GM04504 (cell line): Measurements from ENCODE around the gene TMEM143.
"Not testable (repeated sequence)": the region's sequence is repeated elsewhere in the genome, so short reads cannot be mapped to it uniquely, and the experiment has no call there.

Source experiments
- DNase-seq: peaks from one replicate; pipeline ENCODE4 v3.0.0-alpha.2; 2012; ENCODE audit warnings: low read depth

TMEM143 gene

GRCh38 chr19:48363810-48364597, at the start of gene TMEM143, which contains the start of gene SYNGR4:
Gene TMEM143, minus strand, starts transcription at chr19:48363940. Its CDS starts 20 bp downstream, at chr19:48363920.
Gene SYNGR4, plus strand, starts transcription at chr19:48364367. Its CDS starts 1,476 bp downstream, at chr19:48365843.
- DNase-seq: peak; percentile 99

GRCh38 chr19:48405850-48406249, 42.1 kb upstream of the TMEM143 start:
- no peak for DNase-seq

- no peak for DNase-seq
Observed at GRCh38 chr19:48405010-48405659, 41.4 kb upstream of the TMEM143 start.

GRCh38 chr19:48403606-48404005, 39.9 kb upstream of the TMEM143 start:
- DNase-seq: no peak

DNA sequence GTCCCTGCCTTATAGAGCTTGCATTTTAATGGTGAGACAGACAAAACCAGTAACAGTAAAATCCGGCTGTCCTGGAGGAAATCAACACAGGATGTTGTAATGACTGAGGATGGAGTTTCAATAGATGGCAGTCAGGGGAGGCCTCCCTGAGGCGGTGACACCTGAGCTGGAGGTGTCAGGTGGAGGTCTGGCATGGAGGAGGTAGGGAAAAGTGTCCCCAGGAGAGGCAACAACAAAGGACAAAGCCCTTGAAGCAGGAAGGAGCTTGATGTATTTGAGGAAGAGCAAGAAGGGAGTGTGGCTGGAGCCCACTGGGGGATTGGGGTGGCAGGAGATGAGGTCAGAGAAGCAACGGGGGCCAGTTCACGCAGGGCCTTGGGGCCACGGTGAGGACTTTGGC, 37.5 kb upstream of the TMEM143 start:
- no peak for DNase-seq

DNA sequence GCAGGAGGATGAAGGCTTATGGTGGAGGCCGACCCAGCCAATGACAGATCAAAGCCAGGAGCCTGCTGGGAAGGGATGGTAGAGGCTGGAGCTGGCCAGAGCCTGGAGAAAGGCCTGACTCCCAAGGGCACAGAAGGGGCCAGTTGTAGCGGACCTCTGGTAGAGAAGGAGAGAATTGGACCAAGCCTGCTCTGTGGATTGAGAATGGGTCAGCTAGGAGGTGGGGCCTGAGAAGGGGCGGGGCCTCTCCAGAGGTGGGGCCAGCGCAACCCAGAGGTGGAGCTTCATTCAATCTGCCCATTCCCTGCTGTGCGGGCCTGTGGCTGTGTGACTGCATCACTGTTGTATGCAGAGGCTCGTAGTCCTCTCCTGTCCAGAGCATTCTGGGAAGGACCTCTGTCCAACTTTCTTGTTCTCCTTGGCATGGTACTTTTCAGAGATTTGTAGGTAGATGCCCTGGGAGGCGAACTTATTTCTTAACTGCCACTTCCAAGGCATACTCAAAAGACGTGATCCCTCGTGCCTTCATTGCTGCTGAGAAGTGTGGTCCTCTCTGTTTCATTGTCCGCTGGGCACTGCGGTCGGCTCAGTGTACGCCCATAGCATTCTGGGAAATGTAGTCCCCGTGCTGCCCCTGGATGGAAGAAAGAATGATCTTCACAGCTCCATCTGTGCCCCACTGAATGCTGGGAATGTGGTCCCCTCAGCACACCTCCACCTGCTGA, 36.4 kb upstream of the TMEM143 start:
- no peak for DNase-seq

DNA sequence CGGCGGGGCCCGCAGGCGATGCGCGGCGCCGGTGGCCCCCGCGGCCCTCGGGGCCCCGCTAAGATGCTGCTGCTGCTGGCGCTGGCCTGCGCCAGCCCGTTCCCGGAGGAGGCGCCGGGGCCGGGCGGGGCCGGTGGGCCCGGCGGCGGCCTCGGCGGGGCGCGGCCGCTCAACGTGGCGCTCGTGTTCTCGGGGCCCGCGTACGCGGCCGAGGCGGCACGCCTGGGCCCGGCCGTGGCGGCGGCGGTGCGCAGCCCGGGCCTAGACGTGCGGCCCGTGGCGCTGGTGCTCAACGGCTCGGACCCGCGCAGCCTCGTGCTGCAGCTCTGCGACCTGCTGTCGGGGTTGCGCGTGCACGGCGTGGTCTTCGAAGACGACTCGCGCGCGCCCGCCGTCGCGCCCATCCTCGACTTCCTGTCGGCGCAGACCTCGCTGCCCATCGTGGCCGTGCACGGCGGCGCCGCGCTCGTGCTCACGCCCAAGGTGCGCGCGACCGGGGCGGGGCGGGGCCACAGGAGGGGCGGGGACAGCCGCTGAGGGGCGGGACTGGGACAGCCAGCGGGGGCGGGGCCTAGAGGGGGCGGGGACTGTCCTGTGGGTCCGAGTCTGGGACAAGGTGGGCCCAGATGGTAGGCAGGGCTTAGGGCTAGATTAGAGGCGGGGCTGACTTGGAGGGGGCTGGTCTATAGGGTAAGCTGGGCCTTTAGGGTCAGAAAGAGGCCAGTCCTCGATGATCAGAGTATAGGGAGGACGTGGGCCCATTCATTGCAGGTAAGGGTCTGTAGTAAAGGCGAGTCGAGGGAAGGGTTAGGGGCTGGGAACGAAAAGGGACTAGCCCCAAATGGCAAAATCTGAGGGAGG, 34.9 kb upstream of the TMEM143 start:
- DNase-seq: no peak

DNA sequence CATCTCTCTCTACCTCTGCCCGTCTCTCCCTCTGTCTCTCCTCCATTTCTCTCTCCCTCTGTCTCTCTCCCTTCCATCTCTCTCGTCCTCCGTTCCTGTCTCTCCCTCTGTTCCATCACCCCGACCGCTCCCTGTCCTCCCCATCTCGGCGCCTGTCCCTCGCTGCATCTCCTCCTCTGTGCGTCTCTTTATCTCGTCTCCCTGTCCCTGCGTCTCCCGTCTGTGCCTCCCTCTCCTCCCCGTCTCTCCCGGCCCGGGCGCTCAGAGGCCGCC, 34.3 kb upstream of the TMEM143 start:
- DNase-seq: no peak

GRCh38 chr19:48397263-48398101, 33.7 kb upstream of the TMEM143 start:
- no peak for DNase-seq

GRCh38 chr19:48396824-48397176, 33.1 kb upstream of the TMEM143 start:
- DNase-seq: no peak

DNA sequence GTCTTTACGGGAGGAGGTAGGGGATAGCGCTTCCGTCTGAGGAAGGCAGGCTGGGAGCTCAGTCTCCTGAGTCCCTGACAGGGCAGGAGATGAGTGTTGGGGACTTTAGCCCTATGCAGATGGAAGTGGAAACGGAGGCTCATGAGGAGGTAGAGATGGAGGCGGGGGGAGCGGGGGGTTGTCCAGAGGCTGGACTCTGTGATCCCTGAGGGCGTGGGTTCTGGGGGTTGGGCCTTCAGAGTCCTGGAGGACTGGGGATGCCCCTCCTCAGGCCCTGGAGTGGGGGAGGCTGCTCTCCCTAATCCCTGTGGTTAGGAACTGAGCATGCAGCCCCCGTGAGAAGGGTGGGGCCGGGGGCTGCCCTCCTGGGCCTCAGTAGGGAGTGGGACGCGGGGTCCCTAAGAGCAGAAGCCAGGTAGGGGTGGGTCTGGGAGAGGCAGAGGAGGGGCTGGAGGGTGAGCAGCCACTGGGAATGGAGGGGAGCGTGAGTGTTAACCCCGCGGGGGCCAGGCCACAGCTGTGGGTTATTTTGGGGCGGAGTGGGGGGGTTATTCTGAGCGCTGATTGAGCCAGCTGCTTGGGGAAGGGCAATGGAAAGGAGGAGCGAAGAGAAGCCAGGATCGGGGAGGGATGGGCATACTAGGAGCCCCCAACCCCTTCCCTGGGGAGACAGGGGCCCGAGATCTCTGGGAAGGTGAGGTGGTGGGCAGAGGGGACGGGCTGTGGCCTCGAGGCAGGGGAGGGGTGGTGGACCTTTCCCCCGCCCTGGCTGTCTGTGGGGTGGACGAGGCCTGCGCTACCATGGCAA, 32.5 kb upstream of the TMEM143 start:
- no peak for DNase-seq

DNA sequence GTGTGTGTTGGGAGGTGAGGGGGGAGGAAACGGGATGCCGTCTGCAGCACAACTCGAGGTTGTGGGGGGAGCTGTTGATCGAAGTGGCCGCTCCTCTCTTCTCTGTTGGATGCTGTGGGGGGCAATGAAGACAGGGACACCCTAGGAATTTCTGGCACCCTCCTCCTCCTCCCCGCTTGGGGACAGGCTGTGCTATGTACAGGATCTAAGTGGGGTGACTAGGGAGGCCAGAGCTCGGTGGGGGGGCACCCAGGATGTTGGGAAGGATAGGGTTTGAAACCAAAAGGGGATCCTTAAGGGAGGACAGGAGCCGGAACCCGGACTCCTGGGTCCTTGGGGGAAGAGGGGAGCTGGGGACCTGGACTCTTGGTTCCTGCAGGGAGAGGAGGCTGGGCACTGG, 31.8 kb upstream of the TMEM143 start:
- no peak for DNase-seq

- DNase-seq: no peak
Observed at GRCh38 chr19:48395170-48395455, 31.4 kb upstream of the TMEM143 start.

DNA sequence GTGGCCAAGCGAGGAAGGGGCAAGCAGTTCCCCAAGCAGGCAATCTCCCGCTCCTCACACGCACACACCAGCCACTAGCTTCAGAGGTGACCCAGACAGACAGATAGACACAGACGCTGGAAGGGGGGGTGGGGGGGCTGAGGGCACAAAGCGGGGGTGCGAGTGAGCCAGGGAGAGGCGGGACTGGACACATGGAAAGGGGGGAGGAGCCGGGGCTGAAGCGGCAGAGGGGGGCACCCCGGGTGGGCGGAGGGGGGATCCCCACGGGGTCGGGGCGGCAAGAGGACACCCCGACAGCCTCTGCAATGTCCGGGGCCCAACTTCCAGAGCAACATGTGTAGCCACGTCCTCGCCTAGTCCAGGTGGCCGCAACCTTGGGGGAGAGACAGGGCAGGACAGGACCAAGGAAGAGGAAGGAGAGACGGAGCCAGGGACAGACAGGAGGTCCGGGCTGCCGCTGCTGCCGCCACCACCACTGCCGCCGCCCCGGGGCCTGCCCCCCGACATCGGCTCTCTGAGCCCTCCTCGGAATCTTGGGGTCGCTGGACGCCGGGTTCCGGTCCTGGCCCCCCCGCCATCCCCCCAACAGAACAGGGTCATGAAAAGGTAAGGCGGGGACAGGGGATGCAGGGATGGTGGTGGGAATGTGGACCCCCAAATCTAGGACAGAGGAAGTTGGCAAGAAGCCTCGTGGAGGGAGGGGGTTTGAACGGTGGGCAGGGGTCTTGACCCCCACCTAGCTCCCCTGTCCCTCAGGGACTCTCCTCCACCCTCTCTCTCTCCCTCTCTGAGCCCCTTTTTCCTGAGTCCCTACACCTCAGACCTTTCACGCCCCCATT, 30.8 kb upstream of the TMEM143 start:
- DNase-seq: no peak

- DNase-seq: no peak
Observed at GRCh38 chr19:48393559-48394330, 30.0 kb upstream of the TMEM143 start, which contains the start of gene GRIN2D. Gene GRIN2D, plus strand, starts transcription at chr19:48393668. Its CDS starts 4,725 bp downstream, at chr19:48398393.

DNA sequence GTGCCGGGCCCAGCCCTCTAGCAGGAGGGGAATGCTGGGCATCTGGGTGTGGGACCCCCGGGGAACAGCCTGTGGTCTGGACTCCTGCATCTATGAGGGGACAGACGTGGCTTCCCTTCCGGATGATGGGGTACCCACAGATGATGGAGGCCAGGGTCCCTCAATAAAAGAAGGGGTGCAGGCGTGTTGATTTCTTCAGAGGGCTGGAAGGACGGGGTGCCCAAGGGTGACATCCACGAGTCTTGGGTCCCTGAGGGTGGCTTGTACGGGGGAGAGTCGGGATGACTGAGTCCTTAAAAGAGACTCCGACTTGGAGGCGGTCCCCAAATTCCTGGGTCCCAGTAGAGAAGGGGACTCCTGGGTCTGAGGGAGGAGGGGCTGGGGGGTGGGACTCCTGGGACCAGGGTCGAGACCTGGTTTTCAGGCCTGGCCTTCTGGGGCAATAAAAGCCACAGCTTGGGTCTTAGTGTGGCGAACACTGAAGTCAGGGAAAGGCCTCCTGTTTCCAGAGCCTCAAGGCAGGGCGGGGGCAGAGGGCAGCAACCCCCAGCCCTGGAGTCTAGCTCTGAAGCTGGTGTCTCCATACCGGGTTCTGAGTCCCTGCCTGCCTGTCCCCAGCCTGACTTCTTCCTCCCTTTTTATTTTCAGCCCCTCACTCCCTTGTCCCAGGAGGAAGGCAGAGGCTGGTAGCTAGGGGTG, 29.3 kb upstream of the TMEM143 start:
- DNase-seq: no peak

GRCh38 chr19:48392006-48392344, 28.2 kb upstream of the TMEM143 start:
- not testable (repeated sequence) for DNase-seq
